ENCODE measurements around the gene BRMS1L.
"Not testable (repeated sequence)": the region's sequence is repeated elsewhere in the genome, so short reads cannot be mapped to it uniquely, and the experiment has no call there.

Gene BRMS1L

DNA sequence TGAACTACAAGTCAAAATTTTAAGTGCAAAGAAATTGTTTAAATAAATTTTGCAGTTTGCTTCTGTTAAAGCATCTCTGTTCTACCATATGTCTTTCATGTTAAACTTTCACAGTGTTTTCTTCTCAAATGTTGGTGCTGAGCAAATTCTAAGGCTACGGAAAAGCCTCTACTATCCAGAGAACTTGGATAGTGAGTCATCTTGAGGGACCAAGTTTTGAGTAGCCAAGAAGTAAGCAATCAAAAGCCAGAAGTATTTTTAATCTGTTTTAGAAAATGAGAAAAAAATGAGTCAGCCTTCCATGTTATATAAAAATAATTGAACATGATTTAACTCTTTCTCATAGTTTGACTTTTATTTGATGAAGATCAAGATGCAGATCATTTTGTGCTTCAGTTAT lies 3.3 kb downstream of the BRMS1L start:
- no peak overlapping the region for H2AFZ ChIP-seq (ENCODE audit: low read depth, low read length)
- peaks cover 10% of the 10 kb centered on the region for H3K4me1 ChIP-seq (ENCODE audit: insufficient read depth, low read length)
- H3K4me3 ChIP-seq (ENCODE audit: low read length), result no peak overlapping the region
- no peaks in the 10 kb centered on the region for H3K9me3 ChIP-seq (ENCODE audit: low read length)
- peaks cover 16% of the 10 kb centered on the region for H3K36me3 ChIP-seq (ENCODE audit: insufficient read depth, low read length)
- no peaks in the 10 kb centered on the region for H3K27me3 ChIP-seq (ENCODE audit: insufficient read depth, low read length)

DNA sequence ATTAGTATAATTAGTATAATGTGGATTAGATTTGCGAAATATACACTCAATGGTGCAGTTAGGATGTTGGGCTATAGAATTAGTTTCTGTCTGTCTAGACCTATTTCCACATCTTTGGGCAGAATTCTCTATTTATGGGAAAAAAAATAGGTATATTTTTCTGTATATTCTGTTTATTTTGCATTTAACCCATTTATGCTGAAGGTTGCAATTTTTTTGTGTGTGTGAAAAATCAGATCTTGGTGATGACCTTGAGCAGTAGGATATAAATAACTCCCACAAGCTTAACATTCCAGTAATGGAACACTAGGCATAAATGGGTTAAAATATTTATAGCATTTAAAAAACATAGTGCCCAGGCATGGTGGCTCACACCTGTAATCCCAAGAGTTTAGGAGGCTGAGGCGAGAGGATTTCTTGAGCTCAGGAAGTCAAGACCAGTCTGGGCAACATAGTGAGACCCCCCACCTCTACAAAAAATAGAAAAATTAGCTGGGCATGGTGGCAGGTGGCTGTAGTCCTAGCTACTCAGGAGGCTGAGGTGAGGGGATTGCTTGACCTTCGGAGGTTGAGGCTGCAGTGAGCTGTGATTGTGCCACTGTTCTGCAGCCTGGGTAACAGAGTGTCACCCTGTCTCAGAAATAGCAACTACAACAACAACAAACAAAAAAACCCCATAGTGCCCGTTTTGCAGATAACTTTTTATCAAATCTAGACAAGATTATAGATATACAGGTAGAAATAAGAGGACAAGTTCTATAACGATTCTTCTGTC lies 9.3 kb downstream of the BRMS1L start:
- H3K4me3 ChIP-seq (ENCODE audit: low read length), result no peak overlapping the region
- H3K36me3 ChIP-seq (ENCODE audit: insufficient read depth, low read length), result peaks cover 41% of the 10 kb centered on the region
- H3K4me1 ChIP-seq (ENCODE audit: insufficient read depth, low read length), result no peaks in the 10 kb centered on the region
- no peaks in the 10 kb centered on the region for H3K27me3 ChIP-seq (ENCODE audit: insufficient read depth, low read length)
- H2AFZ ChIP-seq (ENCODE audit: low read depth, low read length), result no peak overlapping the region
- peaks cover 6% of the 10 kb centered on the region for H3K9me3 ChIP-seq (ENCODE audit: low read length)

DNA sequence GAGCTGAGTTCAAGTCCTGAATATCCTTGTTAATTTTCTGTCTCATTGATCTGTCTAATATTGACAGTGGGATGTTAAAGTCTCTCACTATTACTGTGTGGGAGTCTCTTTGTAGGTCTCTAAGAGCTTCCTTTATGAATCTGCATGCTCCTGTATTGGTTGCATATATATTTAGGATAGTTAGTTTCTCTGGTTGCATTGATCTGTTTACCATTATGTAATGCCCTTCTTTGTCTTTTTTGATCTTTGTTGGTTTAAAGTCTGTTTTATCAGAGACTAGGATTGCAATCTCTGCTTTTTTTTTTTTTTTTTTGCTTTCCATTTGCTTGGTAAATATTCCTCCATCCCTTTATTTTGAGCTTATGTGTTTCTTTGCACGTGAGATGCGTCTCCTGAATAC lies 15.6 kb downstream of the BRMS1L start:
- not testable (repeated sequence) for H2AFZ ChIP-seq (ENCODE audit: low read depth, low read length); H3K4me1 ChIP-seq (ENCODE audit: insufficient read depth, low read length); H3K9me3 ChIP-seq (ENCODE audit: low read length)

DNA sequence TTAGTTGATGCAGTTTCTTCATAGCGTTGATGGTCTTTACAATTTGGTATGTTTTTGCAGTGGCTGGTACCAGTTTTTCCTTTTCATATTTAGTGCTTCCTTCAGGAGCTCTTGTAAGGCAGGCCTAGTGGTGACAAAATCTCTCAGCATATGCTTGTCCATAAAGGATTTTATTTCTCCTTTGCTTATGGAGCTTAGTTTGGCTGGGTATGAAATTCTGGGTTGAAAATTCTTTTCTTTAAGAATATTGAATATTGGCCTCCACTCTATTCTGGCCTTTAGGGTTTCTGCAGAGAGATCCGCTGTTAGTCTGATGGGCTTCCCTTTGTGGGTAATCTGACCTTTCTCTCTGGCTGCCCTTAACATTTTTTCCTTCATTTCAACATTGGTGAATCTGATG lies 16.1 kb downstream of the BRMS1L start:
- not testable (repeated sequence) for H3K9me3 ChIP-seq (ENCODE audit: low read length); H2AFZ ChIP-seq (ENCODE audit: low read depth, low read length)

More for the DNA sequence above, 15.6 kb downstream of the BRMS1L start:
- peaks cover 35% of the 10 kb centered on the region for H3K36me3 ChIP-seq (ENCODE audit: insufficient read depth, low read length)
- H3K27me3 ChIP-seq (ENCODE audit: insufficient read depth, low read length); H3K4me3 ChIP-seq (ENCODE audit: low read length): not testable (repeated sequence)

DNA sequence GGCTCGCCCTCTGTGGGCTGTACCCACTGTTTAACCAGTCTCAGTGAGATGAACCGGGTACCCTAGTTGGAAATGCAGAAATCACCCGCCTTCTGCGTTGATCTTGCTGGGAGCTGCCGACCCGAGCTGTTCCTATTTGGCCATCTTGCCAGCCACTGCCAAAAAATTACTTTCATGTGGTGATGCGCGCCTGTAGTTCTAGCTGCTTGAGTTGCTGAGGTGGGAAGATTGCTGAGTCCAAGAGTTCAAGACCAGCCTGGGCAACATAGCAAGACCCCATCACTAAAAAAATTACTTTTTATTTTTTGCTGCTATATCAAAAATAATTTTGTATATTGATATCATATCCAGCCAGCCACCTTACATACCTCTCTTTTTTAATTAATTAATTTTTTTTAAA lies 18.4 kb downstream of the BRMS1L start:
- H3K9me3 ChIP-seq (ENCODE audit: low read length), result peaks cover 2% of the 10 kb centered on the region
- no peaks in the 10 kb centered on the region for H3K4me1 ChIP-seq (ENCODE audit: insufficient read depth, low read length)
- no peaks in the 10 kb centered on the region for H3K27me3 ChIP-seq (ENCODE audit: insufficient read depth, low read length)
- H3K4me3 ChIP-seq (ENCODE audit: low read length), result no peak overlapping the region
- peaks cover 33% of the 10 kb centered on the region for H3K36me3 ChIP-seq (ENCODE audit: insufficient read depth, low read length)
- no peak overlapping the region for H2AFZ ChIP-seq (ENCODE audit: low read depth, low read length)

More for the DNA sequence above, 16.1 kb downstream of the BRMS1L start:
- H3K4me3 ChIP-seq (ENCODE audit: low read length); H3K4me1 ChIP-seq (ENCODE audit: insufficient read depth, low read length); H3K27me3 ChIP-seq (ENCODE audit: insufficient read depth, low read length): not testable (repeated sequence)
- peaks cover 33% of the 10 kb centered on the region for H3K36me3 ChIP-seq (ENCODE audit: insufficient read depth, low read length)

DNA sequence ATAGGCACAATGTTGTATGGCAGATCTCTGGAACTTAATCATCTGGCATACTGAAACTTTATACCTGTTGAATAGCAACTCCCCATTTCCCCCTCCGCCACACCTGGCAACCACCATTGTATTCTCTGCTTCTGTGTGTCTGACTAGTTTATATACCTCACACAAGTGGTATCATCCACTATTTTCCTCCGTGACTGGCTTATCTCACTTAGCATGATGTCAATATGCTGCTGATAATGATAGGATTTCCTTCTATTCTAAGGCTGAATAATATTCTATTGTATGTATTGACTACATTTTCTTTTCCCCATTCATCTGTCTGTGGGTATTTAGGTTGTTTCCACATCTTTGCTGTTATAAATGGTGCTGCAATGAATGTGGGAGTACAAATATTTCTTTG lies 21.5 kb downstream of the BRMS1L start:
- Histone ChIP-seq H3K4me3 (ENCODE audit: low read length) (no peak overlapping the region), H3K27me3 (ENCODE audit: insufficient read depth, low read length) (no peaks in the 10 kb centered on the region), H2AFZ (ENCODE audit: low read depth, low read length) (no peak overlapping the region), H3K36me3 (ENCODE audit: insufficient read depth, low read length) (peaks cover 32% of the 10 kb centered on the region), H3K4me1 (ENCODE audit: insufficient read depth, low read length) (no peaks in the 10 kb centered on the region), H3K9me3 (ENCODE audit: low read length) (peaks cover 5% of the 10 kb centered on the region)

DNA sequence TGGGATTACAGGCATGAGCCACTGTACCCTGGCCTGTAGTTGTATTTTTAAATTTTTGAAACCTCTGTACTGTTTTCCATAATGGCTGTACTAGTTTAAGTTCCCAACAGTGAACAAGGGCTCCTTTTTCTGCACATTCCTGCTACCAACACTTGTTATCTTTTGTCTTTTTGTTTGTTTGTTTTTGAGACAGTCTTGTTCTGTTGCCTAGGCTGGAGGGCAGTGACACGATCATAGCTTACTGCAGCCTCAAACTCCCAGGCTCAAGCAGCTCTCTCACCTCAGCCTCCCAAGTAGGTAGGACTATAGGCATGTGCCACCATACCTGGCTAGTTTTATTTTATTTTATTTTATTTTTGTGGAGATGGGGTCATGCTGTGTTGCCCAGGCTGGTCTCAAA lies 23.0 kb downstream of the BRMS1L start:
- H3K4me3 ChIP-seq (ENCODE audit: low read length), result no peak overlapping the region
- no peaks in the 10 kb centered on the region for H3K4me1 ChIP-seq (ENCODE audit: insufficient read depth, low read length)
- peaks cover 23% of the 10 kb centered on the region for H3K36me3 ChIP-seq (ENCODE audit: insufficient read depth, low read length)

DNA sequence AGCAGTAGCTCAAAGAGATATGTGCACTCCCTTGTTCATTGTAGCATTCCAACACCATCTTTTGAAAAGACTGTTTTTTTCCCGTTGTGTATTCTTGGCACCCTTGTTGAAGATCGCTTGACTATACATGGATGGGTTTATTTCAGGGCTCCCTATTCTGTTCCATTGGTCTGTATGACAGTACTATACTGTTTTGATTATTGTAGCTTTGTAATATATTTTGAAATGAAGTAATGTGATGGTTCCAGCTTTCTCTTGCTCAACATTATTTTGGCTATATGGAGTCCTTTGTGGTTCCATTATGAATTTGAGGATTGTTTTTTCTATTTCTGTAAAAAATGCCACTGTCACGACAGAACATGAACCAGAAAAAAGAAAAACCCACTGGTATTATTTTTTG lies 25.7 kb downstream of the BRMS1L start:
- Histone ChIP-seq H2AFZ (ENCODE audit: low read depth, low read length) (no peak overlapping the region), H3K4me3 (ENCODE audit: low read length) (no peak overlapping the region), H3K36me3 (ENCODE audit: insufficient read depth, low read length) (peaks cover 8% of the 10 kb centered on the region), H3K9me3 (ENCODE audit: low read length) (peaks cover 5% of the 10 kb centered on the region), H3K27me3 (ENCODE audit: insufficient read depth, low read length) (no peaks in the 10 kb centered on the region), H3K4me1 (ENCODE audit: insufficient read depth, low read length) (peaks cover 8% of the 10 kb centered on the region)

More for the DNA sequence above, 23.0 kb downstream of the BRMS1L start:
- H3K9me3 ChIP-seq (ENCODE audit: low read length), result peaks cover 5% of the 10 kb centered on the region
- H3K27me3 ChIP-seq (ENCODE audit: insufficient read depth, low read length), result no peaks in the 10 kb centered on the region
- no peak overlapping the region for H2AFZ ChIP-seq (ENCODE audit: low read depth, low read length)

DNA sequence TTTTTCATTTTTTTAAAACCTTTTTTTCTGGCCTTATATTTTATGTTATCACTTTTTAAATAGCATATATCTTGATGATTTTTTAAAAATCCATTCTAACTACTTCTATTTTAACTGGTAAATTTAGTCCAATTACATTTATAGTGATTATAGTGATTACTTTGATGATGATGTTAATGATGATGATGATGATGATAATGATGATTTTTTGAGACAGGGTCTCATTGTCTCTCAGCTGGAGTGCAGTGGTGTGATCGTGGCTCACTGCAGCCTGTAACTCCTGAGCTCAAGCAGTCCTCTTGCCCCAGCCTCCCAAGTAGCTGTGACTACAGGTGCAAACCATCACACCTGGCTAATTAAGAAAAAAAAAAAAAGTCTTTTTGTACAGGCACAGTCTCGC lies 27.1 kb downstream of the BRMS1L start:
- peaks cover 8% of the 10 kb centered on the region for H3K4me1 ChIP-seq (ENCODE audit: insufficient read depth, low read length)
- no peak overlapping the region for H3K4me3 ChIP-seq (ENCODE audit: low read length)
- H3K9me3 ChIP-seq (ENCODE audit: low read length), result peaks cover 5% of the 10 kb centered on the region
- H2AFZ ChIP-seq (ENCODE audit: low read depth, low read length), result no peak overlapping the region
- H3K27me3 ChIP-seq (ENCODE audit: insufficient read depth, low read length), result no peaks in the 10 kb centered on the region
- H3K36me3 ChIP-seq (ENCODE audit: insufficient read depth, low read length), result peaks cover 5% of the 10 kb centered on the region

DNA sequence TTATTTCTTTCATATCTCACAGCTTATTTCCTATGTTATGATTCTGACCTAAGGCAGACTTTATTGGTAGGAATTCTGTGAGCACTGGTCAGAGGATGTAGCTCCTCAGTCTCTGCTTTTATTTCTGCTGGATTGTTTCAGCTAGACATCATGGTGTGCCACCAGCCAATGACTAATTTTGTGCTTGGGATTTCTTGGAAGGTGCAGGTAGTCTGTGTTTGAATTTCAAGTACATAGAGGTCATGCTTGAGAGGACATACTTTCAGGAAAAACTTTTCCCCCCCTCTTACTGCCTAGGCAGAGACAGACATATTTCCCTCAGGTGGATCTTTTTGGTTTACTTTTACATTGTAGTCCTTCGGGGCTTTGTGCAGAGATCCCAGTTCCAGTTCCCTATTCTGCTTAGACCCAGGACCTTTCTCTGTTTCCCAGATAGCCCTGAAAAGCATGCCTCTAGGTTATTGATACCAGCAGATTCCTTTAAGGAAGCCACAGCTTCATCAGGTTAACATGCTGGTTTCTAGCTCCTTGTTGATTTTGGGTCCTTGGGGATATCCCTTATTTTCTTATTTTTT lies 28.6 kb downstream of the BRMS1L start:
- Histone ChIP-seq H3K4me3 (ENCODE audit: low read length) (no peak overlapping the region), H2AFZ (ENCODE audit: low read depth, low read length) (no peak overlapping the region), H3K36me3 (ENCODE audit: insufficient read depth, low read length) (peaks cover 9% of the 10 kb centered on the region), H3K27me3 (ENCODE audit: insufficient read depth, low read length) (no peaks in the 10 kb centered on the region), H3K9me3 (ENCODE audit: low read length) (peaks cover 5% of the 10 kb centered on the region), H3K4me1 (ENCODE audit: insufficient read depth, low read length) (peaks cover 8% of the 10 kb centered on the region)

DNA sequence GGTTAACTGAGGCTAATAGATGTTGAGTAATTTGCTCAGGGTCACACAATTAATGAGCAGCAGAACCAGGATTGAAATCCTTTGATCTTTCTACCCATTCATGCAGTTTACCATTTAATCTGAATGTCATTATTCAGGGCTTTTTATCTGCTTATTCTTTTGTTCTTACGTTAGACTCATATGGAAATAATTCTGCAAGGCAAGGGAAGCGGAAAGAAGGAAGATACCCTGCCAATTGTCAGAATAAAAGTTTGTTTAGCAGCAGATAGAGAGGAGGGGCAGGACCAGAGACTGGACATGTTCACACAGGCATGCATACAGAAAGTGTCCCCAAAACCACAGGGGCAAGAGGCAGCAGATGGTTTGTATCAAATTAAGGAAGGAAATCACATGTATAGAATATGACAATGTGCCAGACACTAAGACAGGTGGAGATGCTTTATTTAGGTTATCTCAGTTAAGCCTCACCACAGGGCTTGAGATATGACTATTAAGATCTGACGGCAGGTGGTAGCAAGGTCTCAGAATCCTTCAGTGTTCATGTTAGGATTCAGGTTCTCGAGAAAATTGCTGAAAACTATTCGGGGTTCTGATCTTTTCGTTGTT lies 29.8 kb downstream of the BRMS1L start:
- H2AFZ ChIP-seq (ENCODE audit: low read depth, low read length), result no peak overlapping the region
- no peak overlapping the region for H3K4me3 ChIP-seq (ENCODE audit: low read length)
- no peaks in the 10 kb centered on the region for H3K27me3 ChIP-seq (ENCODE audit: insufficient read depth, low read length)
- peaks cover 19% of the 10 kb centered on the region for H3K4me1 ChIP-seq (ENCODE audit: insufficient read depth, low read length)
- H3K9me3 ChIP-seq (ENCODE audit: low read length), result peaks cover 5% of the 10 kb centered on the region
- peaks cover 9% of the 10 kb centered on the region for H3K36me3 ChIP-seq (ENCODE audit: insufficient read depth, low read length)

DNA sequence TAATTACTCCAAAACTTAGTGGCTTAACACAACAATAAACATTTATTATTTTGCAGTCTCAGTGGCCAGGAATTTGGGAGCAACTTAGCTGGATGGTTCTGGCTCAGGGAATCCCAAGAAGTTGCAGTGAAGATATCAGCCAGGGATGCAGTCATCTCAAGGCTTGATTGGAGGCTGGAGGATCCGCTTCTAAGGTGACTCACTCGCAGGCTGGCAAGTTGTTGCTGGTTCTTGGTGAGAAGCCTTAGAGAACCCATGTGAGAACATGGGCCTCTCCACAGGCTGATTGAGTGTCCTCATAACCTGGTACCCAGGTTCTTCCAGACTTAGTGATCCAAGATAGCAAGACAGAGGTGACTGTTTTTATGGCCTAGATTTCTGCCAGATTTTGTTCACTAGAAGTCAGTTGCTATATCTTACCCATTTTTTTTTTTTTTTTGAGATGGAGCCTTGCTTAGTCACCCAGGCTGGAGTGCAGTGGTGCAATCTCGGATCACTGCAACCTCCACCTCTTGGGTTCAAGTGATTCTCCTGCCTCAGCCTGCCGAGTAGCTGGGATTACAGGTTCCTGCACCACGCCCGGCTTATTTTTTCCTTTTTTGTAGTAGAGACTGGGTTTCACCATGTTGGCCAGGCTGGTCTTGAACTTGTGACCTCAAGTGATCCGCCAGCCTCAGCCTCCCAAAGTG lies 32.5 kb downstream of the BRMS1L start:
- peaks cover 21% of the 10 kb centered on the region for H3K36me3 ChIP-seq (ENCODE audit: insufficient read depth, low read length)
- H2AFZ ChIP-seq (ENCODE audit: low read depth, low read length), result no peak overlapping the region
- no peaks in the 10 kb centered on the region for H3K27me3 ChIP-seq (ENCODE audit: insufficient read depth, low read length)
- H3K4me1 ChIP-seq (ENCODE audit: insufficient read depth, low read length), result peaks cover 19% of the 10 kb centered on the region
- no peak overlapping the region for H3K4me3 ChIP-seq (ENCODE audit: low read length)
- H3K9me3 ChIP-seq (ENCODE audit: low read length), result no peaks in the 10 kb centered on the region

DNA sequence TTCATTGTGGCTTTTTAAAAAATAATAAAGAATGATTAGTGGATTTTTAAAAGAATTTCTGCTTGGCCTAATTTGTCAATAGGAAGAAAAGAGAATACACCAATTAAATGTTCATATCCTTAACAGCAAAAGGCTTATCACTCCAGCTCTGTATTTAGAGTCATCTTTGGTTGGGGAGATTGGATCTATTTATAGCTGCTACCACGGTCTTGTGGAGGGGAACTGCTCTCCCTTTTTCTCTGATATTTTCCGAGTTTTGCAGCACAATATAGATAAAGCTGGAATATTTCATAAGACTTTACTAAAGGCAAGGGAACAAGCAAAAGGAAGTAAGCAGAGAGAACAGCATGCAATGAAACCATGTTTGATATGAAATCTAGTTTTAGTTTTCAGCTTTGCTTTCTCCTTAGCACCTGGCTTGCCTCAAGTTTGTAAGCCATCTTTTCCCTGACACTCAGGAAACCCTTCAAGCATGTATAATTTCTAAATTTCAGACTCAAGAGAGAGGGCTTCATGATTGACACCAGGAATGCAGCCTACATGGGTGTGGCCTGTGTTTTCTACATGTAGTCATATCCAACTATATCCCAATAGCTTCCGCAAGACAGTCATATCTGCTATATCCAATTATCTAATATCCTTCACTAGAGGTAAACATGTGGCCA lies 35.2 kb downstream of the BRMS1L start:
- no peaks in the 10 kb centered on the region for H3K27me3 ChIP-seq (ENCODE audit: insufficient read depth, low read length)
- no peak overlapping the region for H2AFZ ChIP-seq (ENCODE audit: low read depth, low read length)
- no peak overlapping the region for H3K4me3 ChIP-seq (ENCODE audit: low read length)
- no peaks in the 10 kb centered on the region for H3K9me3 ChIP-seq (ENCODE audit: low read length)
- peaks cover 11% of the 10 kb centered on the region for H3K4me1 ChIP-seq (ENCODE audit: insufficient read depth, low read length)
- peaks cover 44% of the 10 kb centered on the region for H3K36me3 ChIP-seq (ENCODE audit: insufficient read depth, low read length)
